ENCODE measurements around the gene SLC46A3. TPM values are rescaled to one million over a fixed set of nuclear protein-coding genes. Genes with fewer than 3 reads are reported as not detected.

The SLC46A3 gene
- total RNA-seq, 1 experiment from 2014 or later: 0.84 TPM

- H3K9ac ChIP-seq (ENCODE audit: low read length): no peak overlapping the region
- no peak for ATAC-seq
- peaks cover 30% of the 10 kb centered on the region for H3K36me3 ChIP-seq (ENCODE audit: low read depth, low read length)
- BruUV-seq (replicated peaks): TSS peak; percentile 15
- no peaks in the 10 kb centered on the region for H3K27me3 ChIP-seq (ENCODE audit: low read length)
- DNase-seq: no peak
- H3K9me2 ChIP-seq (replicated peaks; ENCODE audit: low read length): no peaks in the 10 kb centered on the region
- 0 out of 2 replicates have a peak, but pooled peaks cover 6% of the 10 kb centered on the region for H4K20me1 ChIP-seq (ENCODE audit: low read length)
- no peak overlapping the region for H3K4me2 ChIP-seq (ENCODE audit: low read length)
- H3K4me3 ChIP-seq (ENCODE audit: low read length): no peak overlapping the region
- ChIA-PET CTCF (no interaction called here), POLR2A (ENCODE audit: unreplicated experiment) (no interaction called here)
- no peak for TF ChIP-seq EZH2 (IDR thresholded peaks at IDR 0.05; ENCODE audit: low read length, unreplicated experiment)
- no peak for TF ChIP-seq CTCF (conservative IDR thresholded peaks at IDR 0.05; ENCODE audit: low read depth, low read length)
- no peak for TF ChIP-seq EZH2phosphoT487 (IDR thresholded peaks at IDR 0.05; ENCODE audit: borderline replicate concordance, low read length)
- no peaks in the 10 kb centered on the region for H3K4me1 ChIP-seq (ENCODE audit: insufficient read depth, low read length)
- H3K79me2 ChIP-seq (ENCODE audit: low read length): no peaks in the 10 kb centered on the region
- intact Hi-C loops (cut with micrococcal nuclease): no loop called here
- H3F3A ChIP-seq (ENCODE audit: low read length, unreplicated experiment): no peaks in the 10 kb centered on the region
- H2AFZ ChIP-seq (ENCODE audit: low read length): no peak overlapping the region
- no peaks in the 10 kb centered on the region for H3K9me3 ChIP-seq (ENCODE audit: low read length)
- H3K27ac ChIP-seq (ENCODE audit: low read length): no peak overlapping the region
Observed at GRCh38 chr13:28680541-28680940, 38.2 kb downstream of the SLC46A3 start.

GRCh38 chr13:28679628-28680027 is 39.1 kb downstream of the SLC46A3 start:
- H3K27me3 ChIP-seq (ENCODE audit: low read length): no peaks in the 10 kb centered on the region
- no peak overlapping the region for H3K9ac ChIP-seq (ENCODE audit: low read length)
- H3K4me2 ChIP-seq (ENCODE audit: low read length): no peak overlapping the region
- H2AFZ ChIP-seq (ENCODE audit: low read length): no peak overlapping the region
- CTCF ChIA-PET: interaction anchor here (1.4 kb wide), 1 partner anchor 117 kb away, joined by 13 read pairs; no protein-coding TSS in a partner anchor
- H3K27ac ChIP-seq (ENCODE audit: low read length): no peak overlapping the region
- H3K9me2 ChIP-seq (replicated peaks; ENCODE audit: low read length): no peaks in the 10 kb centered on the region
- H3F3A ChIP-seq (ENCODE audit: low read length, unreplicated experiment): no peaks in the 10 kb centered on the region
- H3K4me3 ChIP-seq (ENCODE audit: low read length): no peak overlapping the region
- TF ChIP-seq EZH2phosphoT487 (IDR thresholded peaks at IDR 0.05; ENCODE audit: borderline replicate concordance, low read length) (no peak), CTCF (conservative IDR thresholded peaks at IDR 0.05; ENCODE audit: low read depth, low read length) (peak; percentile 62), EZH2 (IDR thresholded peaks at IDR 0.05; ENCODE audit: low read length, unreplicated experiment) (no peak)
- POLR2A ChIA-PET (ENCODE audit: unreplicated experiment): no interaction called here
- intact Hi-C loops (cut with micrococcal nuclease): loop anchor here (1.0 to 5.0 kb wide), 3 partner anchors 38 to 117 kb away; partner anchors contain the start of gene SLC46A3
- no TSS peak for BruUV-seq (replicated peaks)
- no peaks in the 10 kb centered on the region for H3K4me1 ChIP-seq (ENCODE audit: insufficient read depth, low read length)
- H3K36me3 ChIP-seq (ENCODE audit: low read depth, low read length): peaks cover 33% of the 10 kb centered on the region
- no peak for ATAC-seq
- H3K79me2 ChIP-seq (ENCODE audit: low read length): no peaks in the 10 kb centered on the region
- no peaks in the 10 kb centered on the region for H3K9me3 ChIP-seq (ENCODE audit: low read length)
- 0 out of 2 replicates have a peak, but pooled peaks cover 6% of the 10 kb centered on the region for H4K20me1 ChIP-seq (ENCODE audit: low read length)
- peak; percentile 35 for DNase-seq

- Histone ChIP-seq H3K4me2 (ENCODE audit: low read length) (no peak overlapping the region), H2AFZ (ENCODE audit: low read length) (no peak overlapping the region), H3K79me2 (ENCODE audit: low read length) (no peaks in the 10 kb centered on the region), H3K4me3 (ENCODE audit: low read length) (no peak overlapping the region), H3K9me3 (ENCODE audit: low read length) (no peaks in the 10 kb centered on the region), H4K20me1 (ENCODE audit: low read length) (0 out of 2 replicates have a peak, but pooled peaks cover 6% of the 10 kb centered on the region), H3K36me3 (ENCODE audit: low read depth, low read length) (peaks cover 41% of the 10 kb centered on the region), H3K9ac (ENCODE audit: low read length) (no peak overlapping the region), H3K4me1 (ENCODE audit: insufficient read depth, low read length) (no peaks in the 10 kb centered on the region), H3K27me3 (ENCODE audit: low read length) (no peaks in the 10 kb centered on the region), H3F3A (ENCODE audit: low read length, unreplicated experiment) (no peaks in the 10 kb centered on the region), H3K27ac (ENCODE audit: low read length) (no peak overlapping the region), H3K9me2 (replicated peaks; ENCODE audit: low read length) (no peaks in the 10 kb centered on the region)
- intact Hi-C loops (cut with micrococcal nuclease): loop anchor here (1.0 to 5.0 kb wide), 3 partner anchors 38 to 117 kb away; partner anchors contain the start of gene SLC46A3
- CTCF ChIA-PET: interaction anchor here (0.5 to 1.4 kb wide), 2 partner anchors 118 to 264 kb away, joined by 3 to 13 read pairs; no protein-coding TSS in a partner anchor
- DNase-seq (peak; percentile 10), ATAC-seq (no peak)
- no peak for TF ChIP-seq EZH2phosphoT487 (IDR thresholded peaks at IDR 0.05; ENCODE audit: borderline replicate concordance, low read length)
- TF ChIP-seq CTCF (conservative IDR thresholded peaks at IDR 0.05; ENCODE audit: low read depth, low read length): 0 out of 2 replicates have a peak, but pooled peaks have one; percentile 17
- no TSS peak for BruUV-seq (replicated peaks)
- POLR2A ChIA-PET (ENCODE audit: unreplicated experiment): no interaction called here
Observed at GRCh38 chr13:28678809-28679208, 40.0 kb downstream of the SLC46A3 start.

Data from PC-3 (cell line).